HCT116 (cell line): ENCODE results near the gene CROCC. TPM values are rescaled to one million over a fixed set of nuclear protein-coding genes. Genes with fewer than 3 reads are reported as not detected.
"Not testable (repeated sequence)": the region's sequence is repeated elsewhere in the genome, so short reads cannot be mapped to it uniquely, and the experiment has no call there.

Experiments
- ATAC-seq: fragments of 200-7000 bp; cut with Tn5 transposase; 2 replicates; pipeline ENCODE4 v1.9.1; 2020; ENCODE audit warnings: mild to moderate bottlenecking, moderate library complexity
- BruUV-seq: library from RNA; stranded (reverse); fragments of 400-500 nt; replicated peaks from 2 replicates; lab custom pipeline; 2021; lab: Mats Ljungman, UMichigan
- CTCF ChIA-PET: fragments of 300-600 bp; sonication (Branson Sonifier 250); formaldehyde crosslinking; loops from one replicate; lab custom pipeline; 2021; ENCODE audit warnings: antibody characterized with exemption; lab: Charles Lee
- POLR2A ChIA-PET: fragments of 300-600, 350-600 bp; sonication (Branson Sonifier 250); formaldehyde crosslinking; loops from one replicate; lab custom pipeline; 2021; ENCODE audit warnings: antibody characterized with exemption; lab: Charles Lee
- RAD21 ChIA-PET, 2 experiments: fragments of 300-600 bp; sonication (Branson Sonifier 250); formaldehyde crosslinking; loops; one replicate each; lab custom pipeline; 2023; ENCODE audit warnings: low total read pairs in 2 of 2; ENCODE audit not compliant: uncharacterized antibody in 2 of 2, unreplicated experiment in 2 of 2, low non-redundant PET in 1 of 2; lab: Charles Lee
- DNase-seq: peaks from one replicate; pipeline ENCODE4 v3.0.0-alpha.2; 2010; ENCODE audit warnings: low read depth, low spot score
- H2AFZ ChIP-seq: fragments of 200-600 bp; shearing (Covaris generic), sonication (generic); 2 replicates; pipeline ENCODE4 v1.6.1; 2017; ENCODE audit warnings: low read depth, mixed run types, mixed read lengths, antibody characterized with exemption, low read length; ENCODE audit not compliant: poor library complexity, severe bottlenecking
- H3K27ac ChIP-seq: 2 replicates; pipeline ENCODE4 v1.5.1; 2012; ENCODE audit warnings: low read depth, low read length
- H3K27me3 ChIP-seq: fragments of 200-600 bp; sonication (generic); 2 replicates; pipeline ENCODE4 v1.6.1; 2016; ENCODE audit warnings: mixed run types, low read length, mixed read lengths; ENCODE audit not compliant: insufficient read depth
- H3K36me3 ChIP-seq, 2 experiments: fragments of 200-500 bp in 1 of 2; fragments of 200-600 bp in 1 of 2; sonication (Bioruptor generic) in 1 of 2; sonication (generic) in 1 of 2; 2 replicates each; pipeline versions ENCODE4 v1.5.1 to v1.6.1; 2014 to 2016; ENCODE audit warnings: low read length in 2 of 2, inconsistent platforms in 1 of 2, mixed read lengths in 1 of 2, mixed run types in 1 of 2; ENCODE audit not compliant: insufficient read depth in 2 of 2, control insufficient read depth in 1 of 2
- H3K4me1 ChIP-seq, 2 experiments: fragments of 200-600 bp in 1 of 2; sonication (generic) in 1 of 2; 2 replicates each; pipeline versions ENCODE4 v1.5.1 to v1.6.1; 2012 to 2017; ENCODE audit warnings: low read length in 2 of 2, inconsistent platforms in 1 of 2, mild to moderate bottlenecking in 1 of 2, mixed read lengths in 1 of 2, mixed run types in 1 of 2, moderate library complexity in 1 of 2; ENCODE audit not compliant: insufficient read depth in 2 of 2, control insufficient read depth in 1 of 2
- H3K4me2 ChIP-seq: fragments of 200-600 bp; sonication (generic); 2 replicates; pipeline ENCODE4 v1.6.1; 2017; ENCODE audit warnings: mixed run types, low read length, mixed read lengths
- H3K4me3 ChIP-seq, 2 experiments: fragments of 200-600 bp in 1 of 2; sonication (generic) in 1 of 2; replicated peaks in 1 of 2; 2 replicates each; pipeline ENCODE4 v1.5.1; 2011 to 2016; ENCODE audit warnings: low read length in 2 of 2, control low read depth in 1 of 2, low read depth in 1 of 2, mild to moderate bottlenecking in 1 of 2, mixed read lengths in 1 of 2, mixed run types in 1 of 2
- H3K79me2 ChIP-seq: fragments of 200-600 bp; sonication (generic); 2 replicates; pipeline ENCODE4 v1.6.1; 2017; ENCODE audit warnings: mild to moderate bottlenecking, mixed run types, low read length, moderate library complexity, mixed read lengths; ENCODE audit not compliant: insufficient read depth
- H3K9ac ChIP-seq: fragments of 200-600 bp; sonication (generic); 2 replicates; pipeline ENCODE4 v1.6.1; 2016; ENCODE audit warnings: low read length, mixed read lengths
- H3K9me2 ChIP-seq: fragments of 200-600 bp; sonication (generic), shearing (Covaris generic); 2 replicates; pipeline ENCODE4 v1.6.1; 2017; ENCODE audit warnings: mixed run types, mild to moderate bottlenecking, moderate library complexity; ENCODE audit not compliant: insufficient read depth
- H3K9me3 ChIP-seq, 2 experiments: fragments of 200-500 bp in 1 of 2; fragments of 200-600 bp in 1 of 2; sonication (Bioruptor generic) in 1 of 2; sonication (generic) in 1 of 2; 2 replicates each; pipeline ENCODE4 v1.6.1; 2014 to 2017; ENCODE audit warnings: low read length in 2 of 2, mixed read lengths in 2 of 2, inconsistent platforms in 1 of 2, low read depth in 1 of 2, mild to moderate bottlenecking in 1 of 2, mixed run types in 1 of 2, moderate library complexity in 1 of 2; ENCODE audit not compliant: control insufficient read depth in 1 of 2, insufficient read depth in 1 of 2
- H4K20me1 ChIP-seq: fragments of 200-600 bp; sonication (generic), shearing (Covaris generic); 2 replicates; pipeline ENCODE4 v1.6.1; 2017; ENCODE audit warnings: mixed run types, mild to moderate bottlenecking, moderate library complexity; ENCODE audit not compliant: insufficient read depth
- CBX3 ChIP-seq: IDR thresholded peaks from 2 replicates; pipeline ENCODE4 v1.6.1; 2012; ENCODE audit warnings: low read depth
- CEBPB ChIP-seq: IDR thresholded peaks from 2 replicates; pipeline ENCODE4 v1.6.1; 2012; ENCODE audit warnings: low read depth
- EGR1 ChIP-seq: IDR thresholded peaks from 2 replicates; pipeline ENCODE4 v1.6.1; 2012; ENCODE audit warnings: low read depth
- FOSL1 ChIP-seq: IDR thresholded peaks from 2 replicates; pipeline ENCODE4 v1.6.1; 2012; ENCODE audit warnings: low read depth
- JUND ChIP-seq: IDR thresholded peaks from 2 replicates; pipeline ENCODE4 v1.6.1; 2012
- MAX ChIP-seq: IDR thresholded peaks from 2 replicates; pipeline ENCODE4 v1.6.1; 2012
- POLR2A ChIP-seq: IDR thresholded peaks from 2 replicates; pipeline ENCODE4 v1.7.0; 2011; ENCODE audit warnings: borderline replicate concordance; ENCODE audit not compliant: insufficient read depth, insufficient read length; ENCODE audit errors: extremely low read depth
- POLR2AphosphoS5 ChIP-seq: IDR thresholded peaks from 2 replicates; pipeline ENCODE4 v1.6.1; 2011; ENCODE audit warnings: mild to moderate bottlenecking, low read depth, low read length, moderate library complexity
- SIN3A ChIP-seq: IDR thresholded peaks from 2 replicates; pipeline ENCODE4 v1.6.1; 2012; ENCODE audit warnings: low read depth
- SP1 ChIP-seq: IDR thresholded peaks from 2 replicates; pipeline ENCODE4 v1.6.1; 2012; ENCODE audit warnings: low read depth
- SRF ChIP-seq: IDR thresholded peaks from 2 replicates; pipeline ENCODE4 v1.6.1; 2012; ENCODE audit warnings: low read depth
- YY1 ChIP-seq: IDR thresholded peaks from 2 replicates; pipeline ENCODE4 v1.6.1; 2011; ENCODE audit warnings: low read length, low read depth, moderate library complexity, mild to moderate bottlenecking; ENCODE audit not compliant: insufficient replicate concordance; ENCODE audit errors: extremely low read depth
- intact Hi-C: fragments of 100-400 bp; cut with micrococcal nuclease; formaldehyde crosslinking; loops from 2 replicates; pipeline ENCODE4 v1.10.0; 2022
- total RNA-seq: library from RNA; stranded (reverse); gene quantifications from one replicate; pipeline ENCODE4 v1.2.1, GENCODE V29; 2021; ENCODE audit not compliant: unreplicated experiment
- TF ChIP-seq, protein P1 (sequence below): IDR thresholded peaks from 2 replicates; pipeline ENCODE4 v1.6.1; 2011; ENCODE audit warnings: mild to moderate bottlenecking, low read length, moderate library complexity; ENCODE audit not compliant: insufficient replicate concordance; ENCODE audit errors: extremely low read depth

Gene CROCC
- total RNA-seq, 1 experiment from 2014 or later = 30.1 TPM

- intact Hi-C loops, H3K9me2 ChIP-seq, DNase-seq, CTCF ChIA-PET, H2AFZ ChIP-seq, H3K36me3 ChIP-seq, RAD21 ChIA-PET, H3K9me3 ChIP-seq, H3K79me2 ChIP-seq, H3K27me3 ChIP-seq, ATAC-seq, H4K20me1 ChIP-seq: not testable (repeated sequence)
- Histone ChIP-seq H3K4me2 (peak overlapping the region; percentile 72), H3K9ac (peak overlapping the region; percentile 64), H3K4me3 (peak overlapping the region; percentile 44 to 60), H3K27ac (peak overlapping the region; percentile 83), H3K4me1 (peaks cover 10 to 21% of the 10 kb centered on the region in 2 experiments)
- TSS peak; percentile 97 for BruUV-seq
- POLR2A ChIA-PET = interaction anchor here (1.7 to 1.9 kb wide), 2 partner anchors 10 to 274 kb away, joined by 8 to 26 read pairs; no protein-coding TSS in a partner anchor
These were observed 26.5 kb upstream of the CROCC start for GRCh38 chr1:16895233-16895597.

- RAD21 ChIA-PET = not testable (repeated sequence)
These were observed 26.0 kb upstream of the CROCC start, which contains the start of gene RNU1-2 for GRCh38 chr1:16895598-16896315. Gene RNU1-2 (plus strand): TSS chr1:16895980.

More at GRCh38 chr1:16895598-16896315, 26.0 kb upstream of the CROCC start, which contains the start of gene RNU1-2:
- Histone ChIP-seq H3K9ac (peak within 1 kb of the TSS; percentile 64), H3K27ac (peak within 1 kb of the TSS; percentile 90), H3K4me2 (peak within 1 kb of the TSS; percentile 72), H3K4me1 (peaks cover 10 to 24% of the 10 kb centered on the region in 2 experiments), H3K4me3 (peak within 1 kb of the TSS; percentile 44 to 60)
- H2AFZ ChIP-seq, H3K79me2 ChIP-seq, H4K20me1 ChIP-seq, CTCF ChIA-PET, H3K27me3 ChIP-seq, H3K36me3 ChIP-seq, H3K9me2 ChIP-seq, H3K9me3 ChIP-seq: not testable (repeated sequence)
- BruUV-seq = TSS peak; percentile 95
- POLR2A ChIA-PET = interaction anchor here (0.6 to 1.9 kb wide), 3 partner anchors 10 to 382 kb away, joined by 8 to 26 read pairs (median 12); partner anchors contain the start of gene RNU1-1
- DNase-seq (peak; percentile 99), ATAC-seq (peak; percentile 99)
- TF ChIP-seq YY1 (peak; percentile 79), SRF (0 out of 2 replicates have a peak, but pooled peaks have one; percentile 44), CBX3 (peak; percentile 82), POLR2A (peak; percentile 99), CEBPB (0 out of 2 replicates have a peak, but pooled peaks have one; percentile 46), FOSL1 (peak; percentile 34; the same call in 1 of the 2 replicates), SP1 (peak; percentile 86), JUND (peak; percentile 67), SIN3A (peak; percentile 99), EGR1 (peak; percentile 34; the same call in 1 of the 2 replicates), POLR2AphosphoS5 (peak; percentile 97), MAX (peak; percentile 18; the same call in 1 of the 2 replicates)
- TF ChIP-seq, protein P1, sequence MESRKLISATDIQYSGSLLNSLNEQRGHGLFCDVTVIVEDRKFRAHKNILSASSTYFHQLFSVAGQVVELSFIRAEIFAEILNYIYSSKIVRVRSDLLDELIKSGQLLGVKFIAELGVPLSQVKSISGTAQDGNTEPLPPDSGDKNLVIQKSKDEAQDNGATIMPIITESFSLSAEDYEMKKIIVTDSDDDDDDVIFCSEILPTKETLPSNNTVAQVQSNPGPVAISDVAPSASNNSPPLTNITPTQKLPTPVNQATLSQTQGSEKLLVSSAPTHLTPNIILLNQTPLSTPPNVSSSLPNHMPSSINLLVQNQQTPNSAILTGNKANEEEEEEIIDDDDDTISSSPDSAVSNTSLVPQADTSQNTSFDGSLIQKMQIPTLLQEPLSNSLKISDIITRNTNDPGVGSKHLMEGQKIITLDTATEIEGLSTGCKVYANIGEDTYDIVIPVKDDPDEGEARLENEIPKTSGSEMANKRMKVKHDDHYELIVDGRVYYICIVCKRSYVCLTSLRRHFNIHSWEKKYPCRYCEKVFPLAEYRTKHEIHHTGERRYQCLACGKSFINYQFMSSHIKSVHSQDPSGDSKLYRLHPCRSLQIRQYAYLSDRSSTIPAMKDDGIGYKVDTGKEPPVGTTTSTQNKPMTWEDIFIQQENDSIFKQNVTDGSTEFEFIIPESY = peak; percentile 87
- intact Hi-C loops = loop anchor here (1.0 kb wide), 1 partner anchor 10 kb away; no protein-coding TSS in a partner anchor
